Measurements from ENCODE around the gene SDCBP2. TPM values are rescaled to one million over a fixed set of nuclear protein-coding genes. Genes with fewer than 3 reads are reported as not detected.

Gene SDCBP2
- total RNA-seq, 1 donor from 2014 or later, result 1.2 TPM

DNA sequence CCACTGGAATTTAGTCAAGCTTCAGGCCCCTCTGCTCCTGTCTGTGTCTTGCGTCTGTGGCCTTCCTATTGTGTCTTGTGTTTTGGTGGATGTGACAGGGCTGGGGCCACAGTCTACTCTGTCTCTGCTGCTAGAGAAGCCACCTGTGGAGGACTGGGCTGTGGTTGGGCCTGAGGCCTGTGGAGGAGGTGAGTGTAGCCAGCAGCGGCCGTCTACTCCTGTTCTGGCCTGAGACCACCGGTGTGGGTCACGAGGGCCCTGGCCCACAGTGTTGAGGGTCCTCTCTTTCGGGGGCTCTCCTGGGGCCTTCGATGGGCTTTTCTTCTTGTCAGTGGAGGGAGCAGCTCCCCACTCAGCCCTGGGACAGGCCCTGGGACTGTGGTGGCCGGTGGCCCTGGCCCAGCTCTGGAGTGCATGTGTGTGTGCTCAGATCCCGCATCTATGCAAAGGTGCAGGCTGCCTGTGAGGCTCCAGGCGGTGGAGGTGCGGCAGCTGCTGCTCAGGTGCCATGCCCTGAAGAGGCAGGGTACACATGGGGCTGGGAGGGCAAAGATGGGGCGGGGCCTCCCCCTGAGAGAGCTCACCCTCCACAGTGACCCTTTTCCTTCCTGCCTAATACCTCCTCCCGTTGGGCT lies 20.8 kb downstream of the SDCBP2 start:
- TF ChIP-seq, protein P1, sequence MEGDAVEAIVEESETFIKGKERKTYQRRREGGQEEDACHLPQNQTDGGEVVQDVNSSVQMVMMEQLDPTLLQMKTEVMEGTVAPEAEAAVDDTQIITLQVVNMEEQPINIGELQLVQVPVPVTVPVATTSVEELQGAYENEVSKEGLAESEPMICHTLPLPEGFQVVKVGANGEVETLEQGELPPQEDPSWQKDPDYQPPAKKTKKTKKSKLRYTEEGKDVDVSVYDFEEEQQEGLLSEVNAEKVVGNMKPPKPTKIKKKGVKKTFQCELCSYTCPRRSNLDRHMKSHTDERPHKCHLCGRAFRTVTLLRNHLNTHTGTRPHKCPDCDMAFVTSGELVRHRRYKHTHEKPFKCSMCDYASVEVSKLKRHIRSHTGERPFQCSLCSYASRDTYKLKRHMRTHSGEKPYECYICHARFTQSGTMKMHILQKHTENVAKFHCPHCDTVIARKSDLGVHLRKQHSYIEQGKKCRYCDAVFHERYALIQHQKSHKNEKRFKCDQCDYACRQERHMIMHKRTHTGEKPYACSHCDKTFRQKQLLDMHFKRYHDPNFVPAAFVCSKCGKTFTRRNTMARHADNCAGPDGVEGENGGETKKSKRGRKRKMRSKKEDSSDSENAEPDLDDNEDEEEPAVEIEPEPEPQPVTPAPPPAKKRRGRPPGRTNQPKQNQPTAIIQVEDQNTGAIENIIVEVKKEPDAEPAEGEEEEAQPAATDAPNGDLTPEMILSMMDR (IDR thresholded peaks at IDR 0.05), result no peak
- DNase-seq (no peak), ATAC-seq (ENCODE audit: low read depth) (no peak)
- no peaks in the 10 kb centered on the region for H3K27me3 Mint-ChIP-seq
- H3K9me3 Mint-ChIP-seq, result no peaks in the 10 kb centered on the region
- intact Hi-C loops (cut with micrococcal nuclease), result no loop called here
- no peak overlapping the region for H3K27ac Mint-ChIP-seq
- H3K4me1 Mint-ChIP-seq, result no peaks in the 10 kb centered on the region
- ChIA-PET POLR2A (no interaction called here), CTCF (no interaction called here)
- H3K36me3 Mint-ChIP-seq (ENCODE audit: low read depth), result no peaks in the 10 kb centered on the region
- H3K4me3 Mint-ChIP-seq, result no peak overlapping the region

GRCh38 chr20:1307571-1307971 lies 21.4 kb downstream of the SDCBP2 start:
- Mint-ChIP-seq H3K4me1 (no peaks in the 10 kb centered on the region), H3K27ac (no peak overlapping the region), H3K36me3 (ENCODE audit: low read depth) (no peaks in the 10 kb centered on the region), H3K9me3 (no peaks in the 10 kb centered on the region), H3K4me3 (no peak overlapping the region), H3K27me3 (no peaks in the 10 kb centered on the region)
- ATAC-seq (ENCODE audit: low read depth), result no peak
- POLR2A ChIA-PET, result no interaction called here
- TF ChIP-seq, protein P1 (IDR thresholded peaks at IDR 0.05), result no peak
- CTCF ChIA-PET, result no interaction called here
- DNase-seq, result no peak
- intact Hi-C loops (cut with micrococcal nuclease), result no loop called here

- ATAC-seq (ENCODE audit: low read depth) (no peak), DNase-seq (no peak)
- Mint-ChIP-seq H3K4me3 (no peak overlapping the region), H3K27me3 (no peaks in the 10 kb centered on the region), H3K36me3 (ENCODE audit: low read depth) (no peaks in the 10 kb centered on the region), H3K9me3 (no peaks in the 10 kb centered on the region), H3K4me1 (no peaks in the 10 kb centered on the region), H3K27ac (no peak overlapping the region)
- POLR2A ChIA-PET, result no interaction called here
- CTCF ChIA-PET, result no interaction called here
- TF ChIP-seq, protein P1 (IDR thresholded peaks at IDR 0.05), result no peak
- intact Hi-C loops (cut with micrococcal nuclease), result no loop called here
Measured at GRCh38 chr20:1307171-1307570, 21.8 kb downstream of the SDCBP2 start.

- no peak for ATAC-seq (ENCODE audit: low read depth)
- Mint-ChIP-seq H3K36me3 (ENCODE audit: low read depth) (no peaks in the 10 kb centered on the region), H3K4me3 (no peak overlapping the region), H3K27ac (no peak overlapping the region), H3K4me1 (no peaks in the 10 kb centered on the region), H3K9me3 (no peaks in the 10 kb centered on the region), H3K27me3 (no peaks in the 10 kb centered on the region)
- ChIA-PET POLR2A (no interaction called here), CTCF (interaction anchor here (0.8 to 1.1 kb wide), 2 partner anchors 8 to 130 kb away, joined by 3 read pairs; no protein-coding TSS in a partner anchor)
- intact Hi-C loops (cut with micrococcal nuclease), result no loop called here
- no peak for DNase-seq
- TF ChIP-seq, protein P1 (IDR thresholded peaks at IDR 0.05), result no peak
Measured at GRCh38 chr20:1306316-1307135, 22.4 kb downstream of the SDCBP2 start.

- Mint-ChIP-seq H3K27ac (no peak overlapping the region), H3K27me3 (no peaks in the 10 kb centered on the region), H3K9me3 (no peaks in the 10 kb centered on the region), H3K4me3 (no peak overlapping the region), H3K4me1 (no peaks in the 10 kb centered on the region), H3K36me3 (ENCODE audit: low read depth) (no peaks in the 10 kb centered on the region)
- ATAC-seq (ENCODE audit: low read depth), result no peak
- CTCF ChIA-PET, result interaction anchor here (1.1 kb wide), 1 partner anchor 131 kb away, joined by 3 read pairs; no protein-coding TSS in a partner anchor
- POLR2A ChIA-PET, result no interaction called here
- no peak for DNase-seq
- TF ChIP-seq, protein P1 (IDR thresholded peaks at IDR 0.05), result no peak
- intact Hi-C loops (cut with micrococcal nuclease), result no loop called here
Measured at GRCh38 chr20:1305712-1306111, 23.2 kb downstream of the SDCBP2 start.

Data from activated B cell treated with CpG ODN at 0.5 μM for 24 hours (primary cell).